Activated CD4-positive, alpha-beta T cell treated with anti-CD3 and anti-CD28 coated beads, Interleukin-2, Interleukin-6, amounts not matched to agents 100 ng/mL and 50 ng/mL, durations not matched to agents 16 hours and 8 hours (primary cell): ENCODE data around the gene ITPRID1.
"Not testable (repeated sequence)": the region's sequence is repeated elsewhere in the genome, so short reads cannot be mapped to it uniquely, and the experiment has no call there.

Source experiments
- DNase-seq: peaks from one replicate; pipeline ENCODE4 v3.0.0-alpha.2; 2020

The ITPRID1 gene

GRCh38 chr7:31517513-31517912, 3.6 kb downstream of the ITPRID1 start:
- no peak for DNase-seq

GRCh38 chr7:31518766-31519165, 4.9 kb downstream of the ITPRID1 start:
- DNase-seq = no peak

DNA sequence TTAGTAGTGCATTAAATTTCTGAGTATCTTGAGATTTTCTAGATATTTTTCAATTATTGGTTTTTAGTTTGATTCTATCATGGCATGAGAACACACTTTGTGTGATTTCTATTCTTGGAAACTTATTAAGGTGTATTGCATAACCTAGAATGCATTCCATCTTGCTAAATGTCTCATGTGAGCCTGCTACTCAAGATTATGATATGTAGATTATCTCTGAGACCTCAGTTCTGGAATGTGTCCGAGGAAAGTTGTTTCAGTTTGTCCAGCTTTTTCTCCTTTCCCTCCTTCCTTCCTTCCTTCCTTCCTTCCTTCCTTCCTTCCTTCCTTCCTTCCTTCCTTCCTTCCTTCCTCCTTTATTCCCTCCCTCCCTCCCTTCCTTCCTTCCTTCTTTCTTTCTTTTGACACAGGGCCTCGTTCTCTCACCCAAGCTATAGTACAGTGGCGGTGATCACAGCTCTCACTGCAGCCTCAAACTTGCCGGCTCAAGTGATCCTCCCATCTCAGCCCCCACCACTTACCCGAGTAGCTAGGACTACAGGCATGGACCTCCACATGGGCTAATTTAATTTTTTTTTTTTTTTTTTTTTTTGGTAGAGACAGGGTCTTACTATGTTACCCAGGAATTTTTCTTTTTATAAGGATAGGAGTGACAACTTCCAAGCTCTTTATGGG, 7.6 kb downstream of the ITPRID1 start:
- DNase-seq = no peak

GRCh38 chr7:31526864-31527263, 13.0 kb downstream of the ITPRID1 start:
- no peak for DNase-seq

GRCh38 chr7:31529103-31529502, 15.2 kb downstream of the ITPRID1 start:
- DNase-seq = no peak

GRCh38 chr7:31540651-31541185, 26.8 kb downstream of the ITPRID1 start:
- not testable (repeated sequence) for DNase-seq

DNA sequence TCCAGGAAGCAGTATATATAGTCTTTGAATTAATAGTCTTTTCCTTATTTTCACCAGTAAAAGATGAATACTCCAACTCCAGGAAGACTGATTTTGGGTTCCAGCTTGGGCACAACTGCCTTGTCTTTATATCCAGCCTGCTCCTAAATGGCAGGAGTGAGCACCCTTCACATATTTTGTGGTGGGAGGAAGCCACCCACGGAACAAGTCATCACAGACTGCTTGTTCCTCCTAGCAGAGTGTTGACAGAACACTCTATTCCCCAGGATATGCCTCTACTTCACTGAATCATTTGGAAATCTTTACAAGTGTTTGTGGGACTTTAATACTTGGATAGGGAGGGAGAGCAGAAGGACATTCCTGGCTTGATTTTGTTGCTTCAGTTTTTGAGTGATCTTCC, 31.7 kb downstream of the ITPRID1 start:
- DNase-seq = no peak

GRCh38 chr7:31549611-31550010, 35.7 kb downstream of the ITPRID1 start:
- no peak for DNase-seq

DNA sequence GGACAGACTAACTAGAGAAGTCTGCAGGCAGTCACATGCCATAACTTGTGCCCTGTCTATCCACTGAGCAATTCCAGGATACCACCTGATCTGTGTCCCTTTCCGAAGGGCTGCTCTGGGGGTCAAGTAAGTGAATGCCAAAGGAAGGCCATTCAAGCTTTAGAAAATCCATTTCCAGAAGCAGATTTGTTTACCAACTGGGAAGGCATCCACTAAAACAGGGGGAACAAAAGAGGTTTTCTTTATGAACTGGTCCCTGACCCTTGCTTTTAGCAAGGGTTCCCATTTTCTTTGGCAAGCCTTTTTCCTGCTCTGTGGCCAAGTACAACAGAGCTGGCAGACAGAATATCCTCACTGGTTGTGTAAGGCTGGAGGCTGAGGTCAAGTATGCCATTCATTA, 36.5 kb downstream of the ITPRID1 start:
- no peak for DNase-seq

DNA sequence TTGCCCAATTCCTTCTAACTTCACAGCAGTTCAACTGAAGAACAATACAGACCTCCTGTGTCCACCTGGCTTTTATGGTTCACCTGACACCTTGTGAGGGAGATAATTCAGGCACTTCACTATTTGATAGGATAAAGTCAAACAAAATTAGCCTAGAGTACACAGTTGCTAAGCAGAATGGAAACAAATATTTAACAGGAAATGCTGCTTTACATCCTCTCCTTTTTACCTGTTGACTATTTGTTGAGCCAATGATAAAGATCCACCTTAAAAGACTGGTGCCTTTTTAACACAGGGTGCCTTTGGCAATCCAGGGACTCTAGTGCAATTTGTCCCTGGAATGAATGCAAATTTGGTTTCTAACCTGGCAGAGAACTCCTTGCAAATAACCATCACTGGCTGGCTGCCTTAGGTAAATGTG, 39.8 kb downstream of the ITPRID1 start:
- no peak for DNase-seq

DNA sequence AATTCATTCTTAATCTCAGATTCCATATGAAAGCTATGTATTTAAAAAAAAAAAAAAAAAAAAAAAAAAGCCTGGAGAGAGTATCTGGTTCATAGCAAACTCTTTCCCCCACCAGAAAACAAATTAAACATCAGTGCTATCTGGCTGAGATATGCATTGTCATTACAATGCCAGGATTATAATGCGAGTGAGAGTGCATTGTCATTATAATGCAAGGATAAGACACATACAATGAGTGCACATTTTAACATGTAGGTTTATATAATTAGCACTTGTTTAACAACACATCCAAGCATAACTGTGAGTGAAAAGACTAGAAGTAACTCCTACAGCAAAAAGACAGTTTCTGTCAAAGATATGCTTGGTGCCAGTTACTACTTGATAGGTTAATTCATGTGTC, 48.1 kb downstream of the ITPRID1 start:
- no peak for DNase-seq

GRCh38 chr7:31563522-31563921, 49.6 kb downstream of the ITPRID1 start:
- DNase-seq = no peak

DNA sequence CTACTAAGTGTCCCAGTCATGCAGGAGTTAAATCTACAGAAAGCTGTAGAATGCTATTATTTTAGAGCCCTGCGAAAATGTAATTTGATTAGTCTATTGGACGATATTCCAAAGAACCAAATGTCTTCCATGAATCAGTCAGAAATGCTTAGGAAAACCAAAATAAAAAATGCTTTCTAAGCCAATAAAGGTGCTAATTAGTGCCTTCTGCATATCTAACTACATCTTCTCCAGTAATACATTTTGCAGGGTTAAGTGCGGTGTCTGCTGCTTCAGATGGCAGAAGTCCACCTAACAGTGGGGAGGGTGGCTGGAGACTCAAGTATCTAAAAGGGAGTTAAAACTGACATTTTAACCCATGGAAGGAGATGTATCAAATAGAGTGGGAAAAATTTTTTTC, 50.1 kb downstream of the ITPRID1 start:
- no peak for DNase-seq

GRCh38 chr7:31564661-31565060, 50.8 kb downstream of the ITPRID1 start:
- no peak for DNase-seq

GRCh38 chr7:31569528-31569927, 55.6 kb downstream of the ITPRID1 start:
- no peak for DNase-seq

DNA sequence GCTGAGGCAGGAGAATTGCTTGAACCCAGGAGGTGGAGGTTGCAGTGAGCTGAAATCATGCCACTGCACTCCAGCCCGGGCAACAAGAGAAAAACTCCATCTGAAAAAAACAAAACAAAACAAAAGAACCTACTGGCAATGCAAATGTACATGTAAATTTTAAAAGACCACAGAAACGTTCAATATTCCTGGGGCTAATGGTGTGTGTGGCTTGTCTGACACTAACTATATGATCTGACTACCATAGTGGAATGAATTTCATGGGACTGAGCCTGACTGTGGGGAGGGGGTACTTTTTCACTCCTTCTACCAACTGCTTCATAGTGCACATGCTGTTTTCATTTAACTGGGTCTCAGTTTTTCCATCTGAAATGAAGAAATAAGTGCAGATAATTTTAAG, 69.6 kb downstream of the ITPRID1 start:
- DNase-seq = no peak

GRCh38 chr7:31583942-31584341, 70.1 kb downstream of the ITPRID1 start:
- no peak for DNase-seq

DNA sequence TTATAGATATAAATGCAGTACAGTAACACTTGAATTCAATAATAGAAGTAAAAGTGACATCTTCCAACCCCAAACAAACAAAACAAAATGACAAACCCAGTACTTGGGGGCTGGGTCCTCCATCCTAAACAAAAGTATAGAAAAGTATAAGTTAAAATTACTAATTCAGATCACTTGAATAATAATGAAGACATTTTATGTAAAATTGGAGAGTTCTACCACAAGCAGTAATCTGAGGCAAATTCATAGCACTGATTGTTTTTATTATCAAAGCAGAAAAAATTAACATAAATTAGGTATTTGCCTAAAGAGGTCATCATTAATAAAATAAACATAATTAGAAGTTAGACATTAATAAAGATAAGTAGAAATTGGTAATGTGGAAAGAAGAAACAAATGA, 81.5 kb downstream of the ITPRID1 start:
- no peak for DNase-seq

GRCh38 chr7:31602041-31602625, 88.2 kb downstream of the ITPRID1 start:
- no peak for DNase-seq

DNA sequence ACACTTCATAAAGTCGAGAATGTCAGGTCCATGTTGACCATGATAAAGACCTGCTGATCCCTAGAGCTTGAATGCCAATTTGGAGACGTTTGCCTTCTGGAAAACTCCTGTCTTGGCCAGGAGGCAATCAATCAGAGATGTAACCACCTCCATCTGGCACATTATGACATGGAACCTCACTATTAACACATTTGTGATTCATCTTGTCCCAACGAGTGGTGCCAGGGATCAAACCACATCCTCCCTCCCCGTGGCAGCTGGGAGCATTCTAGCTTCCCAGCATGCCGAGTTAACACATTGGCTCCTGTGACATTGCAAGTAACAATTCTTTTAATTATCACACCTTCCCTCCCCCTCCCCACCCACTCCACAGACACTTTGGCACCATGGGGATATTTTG, 89.2 kb downstream of the ITPRID1 start:
- no peak for DNase-seq

- DNase-seq = no peak
Observed at GRCh38 chr7:31613604-31614003, 99.7 kb downstream of the ITPRID1 start.

- DNase-seq = no peak
Observed at GRCh38 chr7:31633467-31633866, 119.6 kb downstream of the ITPRID1 start.

- DNase-seq = peak; percentile 7
Observed at GRCh38 chr7:31633894-31634494, 120.1 kb downstream of the ITPRID1 start.

- no peak for DNase-seq
Observed at GRCh38 chr7:31640381-31640780, 126.5 kb downstream of the ITPRID1 start.
